ENCODE data around the gene CTSW. TPM values are rescaled to one million over a fixed set of nuclear protein-coding genes. Genes with fewer than 3 reads are reported as not detected.

Gene CTSW
- not detected in 2 replicates for total RNA-seq

GRCh38 chr11:65879617-65880016 is at the start of gene CTSW:
Gene CTSW, plus strand, starts transcription at chr11:65879837. Its CDS starts 18 bp downstream, at chr11:65879855.

GRCh38 chr11:65833297-65834030 is 46.2 kb upstream of the CTSW start, which contains the start of gene SNX32:
Gene SNX32, plus strand, starts transcription at chr11:65833963. Its CDS starts 103 bp downstream, at chr11:65834066.

GRCh38 chr11:65857853-65858680 is 21.6 kb upstream of the CTSW start, which contains the start of gene CFL1:
Gene CFL1, minus strand, starts transcription at chr11:65858180. Its CDS starts 81 bp downstream, at chr11:65858099.

GRCh38 chr11:65860278-65861164 is 19.1 kb upstream of the CTSW start, which contains the start of gene MUS81:
Gene MUS81, plus strand, starts transcription at chr11:65860433. Its CDS starts 321 bp downstream, at chr11:65860754.

GRCh38 chr11:65872586-65873317 is 6.9 kb upstream of the CTSW start, which contains the start of gene EFEMP2:
Gene EFEMP2, minus strand, starts transcription at chr11:65872800. Its CDS starts 446 bp downstream, at chr11:65872354.

GRCh38 chr11:65888163-65888814 is 8.7 kb downstream of the CTSW start, which contains the start of gene FIBP:
Gene FIBP, minus strand, starts transcription at chr11:65888471. Its CDS starts 53 bp downstream, at chr11:65888418.

GRCh38 chr11:65890324-65891218 is 10.9 kb downstream of the CTSW start, which contains the start of gene CCDC85B:
Gene CCDC85B, plus strand, starts transcription at chr11:65890673. Its CDS starts 111 bp downstream, at chr11:65890784.

GRCh38 chr11:65900125-65900898 is 20.7 kb downstream of the CTSW start, which contains the start of gene FOSL1:
Gene FOSL1, minus strand, starts transcription at chr11:65900388. Its CDS starts 49 bp downstream, at chr11:65900339.

GRCh38 chr11:65918211-65919140 is 38.8 kb downstream of the CTSW start, which contains the start of gene C11orf68:
Gene C11orf68, minus strand, starts transcription at chr11:65919062. Its CDS starts 31 bp downstream, at chr11:65919031.

GRCh38 chr11:65919141-65919572 is 39.5 kb downstream of the CTSW start, which contains the start of gene DRAP1:
Gene DRAP1, plus strand, starts transcription at chr11:65919426. Its CDS starts 76 bp downstream, at chr11:65919502.

Other genes starting within 250 kb of the CTSW start
- gene SIPA1, start 241.7 kb upstream of the CTSW start, total RNA-seq, result 20.2 and 22.8 TPM in 2 replicates
- 10.7 and 19.0 TPM in 2 replicates for gene RELA, start 216.9 kb upstream of the CTSW start, total RNA-seq
- 33.0 and 43.6 TPM in 2 replicates for gene KAT5, start 167.6 kb upstream of the CTSW start, total RNA-seq
- gene RNASEH2C, start 159.0 kb upstream of the CTSW start, total RNA-seq, result 13.9 and 42.2 TPM in 2 replicates
- 11.7 and 23.4 TPM in 2 replicates for gene AP5B1, start 98.9 kb upstream of the CTSW start, total RNA-seq
- gene OVOL1, start 92.8 kb upstream of the CTSW start, total RNA-seq, result 8.1 and 61.7 TPM in 2 replicates
- 0.24 and 0.43 TPM in 2 replicates for gene SNX32, start 45.9 kb upstream of the CTSW start, total RNA-seq
- gene CFL1, start 21.7 kb upstream of the CTSW start, total RNA-seq, result 598 and 942 TPM in 2 replicates
- gene MUS81, start 19.4 kb upstream of the CTSW start, total RNA-seq, result 49.4 and 60.2 TPM in 2 replicates
- gene EFEMP2, start 7.0 kb upstream of the CTSW start, total RNA-seq, result 5.3 and 10.4 TPM in 2 replicates
- gene FIBP, start 8.6 kb downstream of the CTSW start, total RNA-seq, result 159 and 174 TPM in 2 replicates
- gene CCDC85B, start 10.8 kb downstream of the CTSW start, total RNA-seq, result 40.7 and 53.5 TPM in 2 replicates
- gene FOSL1, start 20.6 kb downstream of the CTSW start, total RNA-seq, result 7.0 and 33.3 TPM in 2 replicates
- gene C11orf68, start 39.2 kb downstream of the CTSW start, total RNA-seq, result 6.8 and 18.6 TPM in 2 replicates
- gene DRAP1, start 39.6 kb downstream of the CTSW start, total RNA-seq, result 107 and 153 TPM in 2 replicates
- gene TSGA10IP, start 65.6 kb downstream of the CTSW start, total RNA-seq, result not detected in 2 replicates
- 18.8 and 22.7 TPM in 2 replicates for gene SART1, start 81.9 kb downstream of the CTSW start, total RNA-seq
- 22.4 and 41.4 TPM in 2 replicates for gene EIF1AD, start 122.3 kb downstream of the CTSW start, total RNA-seq
- gene BANF1, start 122.7 kb downstream of the CTSW start, total RNA-seq, result 7.7 and 10.8 TPM in 2 replicates
- gene CST6, start 132.2 kb downstream of the CTSW start, total RNA-seq, result 2.3 and 33.7 TPM in 2 replicates
- gene CATSPER1, start 146.6 kb downstream of the CTSW start, total RNA-seq, result under 0.01 TPM in 1 of 2 replicates, not detected in the other
- gene GAL3ST3, start 169.3 kb downstream of the CTSW start, total RNA-seq, result 0.48 TPM in 1 of 2 replicates, not detected in the other
- 121 and 139 TPM in 2 replicates for gene SF3B2, start 172.5 kb downstream of the CTSW start, total RNA-seq
- gene PACS1, start 190.4 kb downstream of the CTSW start, total RNA-seq, result 12.1 and 21.2 TPM in 2 replicates

Data from tracheal epithelial cell (primary cell).